GM12891 (cell line): Measurements from ENCODE around the gene DLX3.

Experiments used
- POLR2A ChIP-seq: IDR thresholded peaks from 2 replicates; pipeline ENCODE4 v1.6.1; 2011; ENCODE audit warnings: low read depth, low read length, control low read depth
- POLR2AphosphoS5 ChIP-seq: IDR thresholded peaks from 2 replicates; pipeline ENCODE4 v1.6.1; 2011; ENCODE audit warnings: low read depth, low read length, control low read depth

GRCh38 chr17:49979748-49980479 lies 15.1 kb downstream of the DLX3 start:
- TF ChIP-seq POLR2AphosphoS5 (no peak), POLR2A (no peak)
